Measurements from ENCODE around the gene CYP4A11. TPM values are rescaled to one million over a fixed set of nuclear protein-coding genes. Genes with fewer than 3 reads are reported as not detected.

Gene CYP4A11
- total RNA-seq, 2 donors from 2014 or later = not detected

Other genes starting within 250 kb of the CYP4A11 start
- gene EFCAB14, start 222.4 kb downstream of the CYP4A11 start, total RNA-seq = 10 to 100 TPM; 64.2 to 78.4 TPM
- not detected for gene CYP4B1, start 142.4 kb downstream of the CYP4A11 start, total RNA-seq
- not detected for gene CYP4X1, start 82.2 kb upstream of the CYP4A11 start, total RNA-seq
- gene CYP4Z1, start 125.8 kb upstream of the CYP4A11 start, total RNA-seq = not detected
- not detected for gene CYP4A22, start 196.0 kb upstream of the CYP4A11 start, total RNA-seq
- not detected for gene PDZK1IP1, start 248.6 kb upstream of the CYP4A11 start, total RNA-seq